Activated CD4-positive, alpha-beta T cell treated with anti-CD3 and anti-CD28 coated beads, Interleukin-2, amount 50 U/mL, for 48 hours (primary cell): ENCODE measurements around the gene RANBP1.
A peak's percentile ranks its signal among the peaks of the same experiment; 100 is the strongest.

Source experiments
- DNase-seq, 2 experiments: peaks; one replicate each; pipeline ENCODE4 v3.0.0-alpha.2; 2020

RANBP1 gene

GRCh38 chr22:20125201-20126174 is 9.6 kb downstream of the RANBP1 start:
- no peak for DNase-seq

GRCh38 chr22:20126284-20127029 is 10.6 kb downstream of the RANBP1 start:
- DNase-seq: no peak

GRCh38 chr22:20127318-20127868 is 11.5 kb downstream of the RANBP1 start:
- no peak for DNase-seq

- no peak for DNase-seq
Observed at GRCh38 chr22:20127869-20128618, 12.1 kb downstream of the RANBP1 start.

GRCh38 chr22:20128619-20128901 is 12.7 kb downstream of the RANBP1 start:
- DNase-seq: no peak

- peak; percentile 63 to 68 for DNase-seq
Observed at GRCh38 chr22:20128902-20129746, 13.2 kb downstream of the RANBP1 start.

GRCh38 chr22:20129747-20130014 is 13.8 kb downstream of the RANBP1 start:
- DNase-seq: no peak

- DNase-seq: no peak
Observed at GRCh38 chr22:20130319-20130718, 14.4 kb downstream of the RANBP1 start.

GRCh38 chr22:20130731-20131596 is 15.1 kb downstream of the RANBP1 start:
- DNase-seq: peak; percentile 80 to 81

GRCh38 chr22:20131597-20131858 is 15.6 kb downstream of the RANBP1 start, which contains the start of gene ZDHHC8:
Gene ZDHHC8, plus strand, starts transcription at chr22:20131804. Its CDS starts 144 bp downstream, at chr22:20131948.
- peak; percentile 46 for DNase-seq

- DNase-seq: no peak
Observed at GRCh38 chr22:20131859-20132685, 16.2 kb downstream of the RANBP1 start.

GRCh38 chr22:20132686-20133246 is 16.9 kb downstream of the RANBP1 start:
- DNase-seq: no peak

GRCh38 chr22:20133930-20134549 is 18.1 kb downstream of the RANBP1 start:
- DNase-seq: no peak

GRCh38 chr22:20135265-20135664 is 19.4 kb downstream of the RANBP1 start:
- DNase-seq: no peak

- no peak for DNase-seq
Observed at GRCh38 chr22:20135806-20136602, 20.1 kb downstream of the RANBP1 start.

- no peak for DNase-seq
Observed at GRCh38 chr22:20136603-20136873, 20.6 kb downstream of the RANBP1 start.

- DNase-seq: no peak
Observed at GRCh38 chr22:20137113-20137512, 21.2 kb downstream of the RANBP1 start.

GRCh38 chr22:20137671-20138416 is 21.9 kb downstream of the RANBP1 start:
- DNase-seq: no peak

- DNase-seq: no peak
Observed at GRCh38 chr22:20138417-20138738, 22.5 kb downstream of the RANBP1 start.
